ENCODE data around the gene MAP3K20.
"Not testable (repeated sequence)": the region's sequence is repeated elsewhere in the genome, so short reads cannot be mapped to it uniquely, and the experiment has no call there.

MAP3K20 gene

GRCh38 chr2:173030561-173031490 is 44.8 kb upstream of the MAP3K20 start:
- no peaks in the 10 kb centered on the region for H3K4me1 ChIP-seq (ENCODE audit: control insufficient read depth in 1 of 2, insufficient read depth in 1 of 2, low read depth in 1 of 2, low read length in 1 of 2)
- no peaks in the 10 kb centered on the region for H3K27me3 ChIP-seq
- no peaks in the 10 kb centered on the region for H3K9me3 ChIP-seq
- H3K27ac ChIP-seq, result no peak overlapping the region
- no peak overlapping the region for H3K4me3 ChIP-seq (ENCODE audit: low read depth in 1 of 2, low read length in 1 of 2)
- no peak for TF ChIP-seq CTCF (IDR thresholded peaks at IDR 0.05)
- no peaks in the 10 kb centered on the region for H3K36me3 ChIP-seq

DNA sequence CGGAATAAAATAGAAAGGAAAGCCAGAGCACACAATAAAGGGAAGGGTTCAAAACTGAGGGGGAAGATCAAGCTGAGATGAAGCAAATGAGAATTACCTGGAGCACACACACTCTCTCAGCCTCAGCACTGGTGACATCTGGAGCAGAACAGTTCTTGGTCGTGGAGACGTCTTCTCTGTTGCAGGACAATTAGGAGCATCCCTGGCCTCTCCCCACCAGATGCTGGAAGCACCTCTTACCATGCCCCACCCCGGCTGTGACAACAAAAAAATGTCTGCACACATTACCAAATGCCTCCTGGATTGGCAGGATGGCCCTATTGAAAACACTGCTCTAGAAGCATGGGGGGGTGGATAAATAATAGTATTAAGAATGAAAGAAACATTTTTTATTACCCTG is 43.6 kb upstream of the MAP3K20 start:
- Histone ChIP-seq H3K36me3 (no peaks in the 10 kb centered on the region), H3K27ac (no peak overlapping the region), H3K4me1 (ENCODE audit: control insufficient read depth in 1 of 2, insufficient read depth in 1 of 2, low read depth in 1 of 2, low read length in 1 of 2) (no peaks in the 10 kb centered on the region), H3K27me3 (no peaks in the 10 kb centered on the region), H3K4me3 (ENCODE audit: low read depth in 1 of 2, low read length in 1 of 2) (no peak overlapping the region), H3K9me3 (no peaks in the 10 kb centered on the region)
- no peak for TF ChIP-seq CTCF (IDR thresholded peaks at IDR 0.05)

GRCh38 chr2:173033084-173033483 is 42.6 kb upstream of the MAP3K20 start:
- Histone ChIP-seq H3K27me3 (no peaks in the 10 kb centered on the region), H3K9me3 (no peaks in the 10 kb centered on the region), H3K4me1 (ENCODE audit: control insufficient read depth in 1 of 2, insufficient read depth in 1 of 2, low read depth in 1 of 2, low read length in 1 of 2) (no peaks in the 10 kb centered on the region), H3K36me3 (no peaks in the 10 kb centered on the region), H3K4me3 (ENCODE audit: low read depth in 1 of 2, low read length in 1 of 2) (no peak overlapping the region), H3K27ac (no peak overlapping the region)
- TF ChIP-seq CTCF (IDR thresholded peaks at IDR 0.05), result no peak

DNA sequence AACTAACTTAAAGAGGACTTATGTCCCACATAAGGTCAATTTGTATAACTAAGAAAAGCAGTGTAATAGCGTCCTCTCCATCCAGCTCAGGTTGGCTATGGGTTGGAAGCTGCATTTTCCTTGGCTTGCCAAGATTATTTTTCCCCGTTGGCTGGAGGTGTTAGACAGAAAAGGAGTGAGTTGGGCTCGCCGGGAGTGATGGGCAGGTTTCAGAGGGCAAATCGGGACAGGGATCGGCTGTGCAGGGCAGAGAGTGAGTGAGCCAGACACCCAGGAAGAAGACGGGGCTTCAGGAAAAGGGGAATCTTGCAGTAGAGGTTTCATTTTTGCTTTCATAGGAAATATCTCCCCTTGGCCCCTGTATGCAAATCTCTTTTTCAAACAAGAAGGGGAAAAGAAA is 41.5 kb upstream of the MAP3K20 start:
- no peaks in the 10 kb centered on the region for H3K27me3 ChIP-seq
- no peak overlapping the region for H3K27ac ChIP-seq
- no peak for TF ChIP-seq CTCF (IDR thresholded peaks at IDR 0.05)
- H3K36me3 ChIP-seq, result no peaks in the 10 kb centered on the region
- no peaks in the 10 kb centered on the region for H3K9me3 ChIP-seq
- no peak overlapping the region for H3K4me3 ChIP-seq (ENCODE audit: low read depth in 1 of 2, low read length in 1 of 2)
- no peaks in the 10 kb centered on the region for H3K4me1 ChIP-seq (ENCODE audit: control insufficient read depth in 1 of 2, insufficient read depth in 1 of 2, low read depth in 1 of 2, low read length in 1 of 2)

DNA sequence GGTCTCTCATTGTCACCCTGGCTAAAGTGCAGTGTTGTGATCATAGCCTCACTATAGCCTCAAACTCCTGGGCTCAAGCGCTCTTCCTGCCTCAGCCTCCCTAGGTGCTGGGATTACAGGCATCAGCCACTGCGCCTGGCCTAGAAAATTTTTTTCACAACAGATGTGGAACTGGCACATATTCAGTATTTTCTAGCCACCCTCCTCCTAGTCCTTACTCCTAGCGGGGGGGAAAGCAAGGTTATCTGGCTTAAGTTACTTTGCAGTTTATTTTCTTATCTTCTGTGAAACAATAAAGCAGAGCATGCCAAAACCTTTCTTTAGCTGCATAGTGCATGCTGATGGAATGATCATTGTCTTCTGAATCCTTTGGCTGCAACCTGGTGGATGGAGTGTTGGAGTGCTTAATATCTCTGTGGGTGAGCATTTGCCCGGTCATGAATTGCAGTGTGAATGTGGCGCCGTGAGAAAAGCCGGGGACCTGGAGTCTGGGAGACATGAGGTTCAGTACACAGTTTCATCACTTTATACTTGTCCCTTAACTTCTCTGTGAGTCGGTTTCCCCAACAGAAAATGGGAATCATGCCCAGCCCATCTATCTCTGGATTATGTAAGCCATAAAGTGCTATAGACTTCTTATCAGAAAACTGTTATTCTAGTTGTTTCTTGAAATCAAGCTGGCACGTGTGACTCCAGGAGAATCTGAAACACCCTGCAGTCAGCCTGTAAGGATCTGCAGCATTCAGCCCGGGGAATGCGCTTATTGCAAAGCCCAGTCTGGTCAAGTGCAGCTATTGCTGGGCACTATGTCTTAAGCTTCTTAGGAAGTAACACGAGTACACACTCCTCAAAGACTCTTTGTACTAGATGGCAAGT is 38.2 kb upstream of the MAP3K20 start:
- Histone ChIP-seq H3K36me3 (no peaks in the 10 kb centered on the region), H3K4me3 (ENCODE audit: low read depth in 1 of 2, low read length in 1 of 2) (no peak overlapping the region), H3K27ac (no peak overlapping the region), H3K4me1 (ENCODE audit: control insufficient read depth in 1 of 2, insufficient read depth in 1 of 2, low read depth in 1 of 2, low read length in 1 of 2) (no peaks in the 10 kb centered on the region), H3K9me3 (no peaks in the 10 kb centered on the region), H3K27me3 (no peaks in the 10 kb centered on the region)
- TF ChIP-seq CTCF (IDR thresholded peaks at IDR 0.05), result no peak

DNA sequence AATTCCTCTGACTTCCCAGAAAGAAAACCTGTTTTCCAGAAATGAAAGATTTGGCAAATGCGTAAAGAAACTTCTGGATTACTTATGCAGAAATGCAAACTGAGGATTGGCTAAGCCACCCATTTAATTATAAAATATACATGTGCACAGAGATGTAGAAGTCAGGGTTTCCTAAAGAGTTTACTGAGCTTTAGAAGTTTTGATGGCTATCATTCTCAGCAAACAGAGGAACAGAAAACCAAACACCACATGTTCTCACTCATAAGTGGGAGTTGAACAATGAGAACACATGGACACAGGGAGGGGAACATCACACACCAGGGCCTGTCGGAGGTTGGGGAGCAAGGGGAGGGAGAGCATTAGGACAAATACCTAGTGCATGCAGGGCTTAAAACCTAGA is 37.4 kb upstream of the MAP3K20 start:
- not testable (repeated sequence) for H3K27me3 ChIP-seq; H3K27ac ChIP-seq; H3K4me3 ChIP-seq (ENCODE audit: low read depth in 1 of 2, low read length in 1 of 2); H3K9me3 ChIP-seq; H3K4me1 ChIP-seq (ENCODE audit: control insufficient read depth in 1 of 2, insufficient read depth in 1 of 2, low read depth in 1 of 2, low read length in 1 of 2); H3K36me3 ChIP-seq

Data from neutrophil (primary cell).